GM12865 (cell line): ENCODE results near the gene LHX4.

ENCODE experiments used
- DNase-seq: peaks from one replicate; pipeline ENCODE4 v3.0.0; 2010; ENCODE audit warnings: low read depth
- H3K4me3 ChIP-seq: 2 replicates; pipeline ENCODE4 v1.5.1; 2011; ENCODE audit warnings: mild to moderate bottlenecking, low read depth, low read length, control low read depth
- CTCF ChIP-seq: IDR thresholded peaks from 2 replicates; pipeline ENCODE4 v1.5.1; 2011; ENCODE audit warnings: low read length, control low read depth, low read depth, inconsistent platforms; ENCODE audit not compliant: insufficient read depth; ENCODE audit errors: missing control alignments

Gene LHX4

DNA sequence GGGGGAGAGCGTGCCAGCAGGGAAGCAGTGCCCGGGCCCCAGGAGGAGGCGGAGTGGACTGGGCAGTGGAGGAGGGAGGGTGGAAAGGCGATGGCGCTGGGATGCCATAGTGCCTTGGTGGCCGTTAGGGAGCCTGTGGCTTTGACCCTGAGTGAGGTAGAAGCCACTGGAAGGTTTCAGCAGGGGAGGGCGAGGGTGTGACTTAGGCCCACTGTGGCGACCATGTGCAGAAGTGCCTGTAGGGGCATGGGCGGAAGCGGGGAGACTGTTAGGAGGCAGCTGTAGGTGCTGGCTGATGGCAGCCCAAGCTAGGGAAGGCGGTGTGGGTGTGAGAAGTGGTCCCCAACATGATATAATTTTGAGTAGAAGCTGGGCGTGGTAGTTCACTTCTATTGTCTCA, 28.2 kb downstream of the LHX4 start:
- no peak for TF ChIP-seq CTCF
- no peak for DNase-seq

GRCh38 chr1:180258935-180259334, 28.9 kb downstream of the LHX4 start:
- TF ChIP-seq CTCF: no peak
- DNase-seq: no peak
- H3K4me3 ChIP-seq: no peak overlapping the region

More for the DNA sequence above, 28.2 kb downstream of the LHX4 start:
- H3K4me3 ChIP-seq: no peak overlapping the region

- no peak overlapping the region for H3K4me3 ChIP-seq
- no peak for TF ChIP-seq CTCF
- DNase-seq: no peak
These were observed 29.6 kb downstream of the LHX4 start for GRCh38 chr1:180259431-180260338.

DNA sequence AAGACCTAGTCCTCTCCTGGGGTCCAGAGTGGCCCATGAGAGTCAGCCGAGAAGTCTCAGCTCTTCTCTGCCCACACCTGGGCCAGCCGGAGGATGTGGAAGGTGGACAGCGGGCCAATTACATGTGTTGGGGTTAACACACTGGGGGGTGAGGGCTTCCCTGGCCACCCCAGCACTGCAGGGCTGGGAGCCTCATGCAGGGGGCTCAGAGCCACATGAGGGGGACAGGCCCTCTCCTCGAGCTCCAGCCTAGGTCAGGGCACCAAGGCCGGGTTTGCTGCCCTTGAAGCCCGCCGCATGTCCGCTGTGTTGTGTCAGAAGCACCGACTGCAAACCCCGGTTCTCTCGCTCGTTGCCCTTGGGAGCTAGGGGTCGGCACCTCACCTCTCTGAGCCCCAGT, 30.5 kb downstream of the LHX4 start:
- no peak for TF ChIP-seq CTCF
- DNase-seq: no peak
- no peak overlapping the region for H3K4me3 ChIP-seq

DNA sequence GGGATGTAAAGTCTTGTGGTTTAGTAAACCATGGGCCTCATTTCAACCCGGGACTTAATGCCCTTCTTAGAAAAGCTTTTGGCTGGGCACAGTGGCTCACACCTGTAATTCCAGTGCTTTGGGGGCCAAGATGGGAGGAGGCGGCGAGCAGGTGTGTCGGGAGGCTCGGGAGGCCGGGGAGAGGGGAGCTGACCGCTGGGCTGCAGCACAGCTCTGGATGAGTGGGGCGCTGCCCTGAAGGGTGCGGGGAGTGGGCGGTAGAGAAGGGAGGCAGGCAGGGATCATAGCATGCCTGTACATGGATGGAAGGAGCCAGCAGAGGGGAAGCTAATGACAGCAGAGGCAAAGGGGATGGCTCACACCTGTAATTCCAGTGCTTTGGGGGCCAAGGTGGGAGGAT, 31.0 kb downstream of the LHX4 start:
- no peak for DNase-seq
- no peak for TF ChIP-seq CTCF
- H3K4me3 ChIP-seq: no peak overlapping the region

GRCh38 chr1:180261524-180262155, 31.6 kb downstream of the LHX4 start:
- DNase-seq: no peak
- no peak overlapping the region for H3K4me3 ChIP-seq
- TF ChIP-seq CTCF: no peak
